UCSD-AML1 (cell line): ENCODE data around the gene ZNRF3.
"Not testable (repeated sequence)": the region's sequence is repeated elsewhere in the genome, so short reads cannot be mapped to it uniquely, and the experiment has no call there.

ENCODE experiments used
- DNase-seq: peaks from one replicate; lab custom pipeline; 2025; ENCODE audit not compliant: unreplicated experiment; lab: John Stamatoyannopoulos, UW

Gene ZNRF3

DNA sequence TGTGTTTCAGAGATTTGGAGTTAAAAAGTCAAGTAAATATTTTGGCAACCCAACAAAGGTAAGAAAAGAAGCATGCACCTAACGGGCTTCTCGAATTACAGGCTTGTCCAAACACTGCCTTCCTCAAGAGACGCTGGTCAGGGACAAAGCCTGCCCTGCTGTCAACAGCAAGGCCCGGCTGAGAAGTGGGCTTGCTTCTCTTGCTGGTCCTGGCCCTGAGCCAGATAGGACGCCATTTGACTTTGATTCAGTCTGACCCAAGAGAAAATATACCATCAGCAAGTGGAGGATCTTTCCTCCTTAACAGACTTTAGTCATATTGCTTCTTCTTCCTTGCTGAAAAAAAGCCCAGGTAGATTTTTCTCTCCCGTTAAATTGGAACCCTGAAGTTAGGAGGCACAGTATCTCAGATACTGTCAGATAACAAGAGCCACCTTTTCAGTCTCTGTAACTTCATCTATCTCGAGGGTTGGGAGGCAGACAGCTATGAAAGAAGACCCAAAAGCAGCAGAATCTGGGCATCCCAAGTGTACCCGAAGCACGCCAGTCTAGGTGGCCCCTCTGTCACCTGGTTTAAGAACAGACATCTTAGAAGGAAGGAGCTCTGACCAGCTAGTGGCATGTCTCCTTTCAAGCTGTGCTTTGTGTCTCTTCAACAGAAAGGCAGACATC, 120.7 kb downstream of the ZNRF3 start:
- no peak for DNase-seq

GRCh38 chr22:29004647-29005371, 121.4 kb downstream of the ZNRF3 start:
- no peak for DNase-seq

- not testable (repeated sequence) for DNase-seq
Observed at GRCh38 chr22:29005754-29006153, 122.4 kb downstream of the ZNRF3 start.

- no peak for DNase-seq
Observed at GRCh38 chr22:29006346-29006745, 123.0 kb downstream of the ZNRF3 start.

GRCh38 chr22:29009148-29009547, 125.8 kb downstream of the ZNRF3 start:
- no peak for DNase-seq

DNA sequence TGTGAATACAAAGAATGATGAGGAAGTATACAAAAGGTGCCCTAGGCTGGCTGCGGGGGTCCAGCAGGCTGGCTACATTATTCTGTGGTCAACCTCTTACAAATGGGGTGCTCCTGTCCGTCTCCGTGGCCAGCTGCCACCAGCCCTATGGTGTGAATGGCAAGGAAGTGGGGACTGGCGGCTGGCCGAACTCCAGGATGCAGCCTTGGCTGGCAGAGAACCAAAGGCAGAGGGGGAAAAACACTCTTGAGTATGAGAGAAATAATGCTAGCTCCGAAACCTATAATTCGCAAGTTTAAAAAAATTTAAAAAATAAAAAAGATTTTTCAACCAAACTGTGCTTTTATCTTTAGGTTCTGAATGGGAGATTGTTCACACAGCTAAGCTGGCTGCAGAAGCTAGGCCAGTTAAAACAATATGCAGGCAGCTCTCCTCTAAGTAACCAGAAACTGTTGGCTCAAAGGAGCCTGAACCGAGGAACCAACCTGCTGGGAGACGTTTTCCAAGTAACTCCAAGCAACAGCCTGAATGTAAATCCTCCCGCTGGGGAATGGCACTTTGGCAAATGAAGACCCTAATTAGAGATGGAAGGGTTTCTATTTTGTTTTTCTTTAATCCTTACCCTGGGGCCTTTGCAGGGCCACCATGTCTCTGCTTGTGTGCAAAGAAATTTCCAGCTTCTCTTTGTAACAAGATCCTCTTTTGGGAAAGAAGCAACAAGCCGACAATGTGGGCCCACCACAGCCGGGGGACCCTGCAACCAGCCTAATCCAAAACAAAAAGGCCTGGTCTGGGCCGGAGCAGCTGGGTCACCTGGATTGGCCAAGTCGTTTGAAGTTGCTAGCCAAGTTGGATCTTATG, 128.1 kb downstream of the ZNRF3 start:
- no peak for DNase-seq

GRCh38 chr22:29012101-29012433, 128.7 kb downstream of the ZNRF3 start:
- DNase-seq = no peak

- DNase-seq = no peak
Observed at GRCh38 chr22:29012952-29013351, 129.6 kb downstream of the ZNRF3 start.

DNA sequence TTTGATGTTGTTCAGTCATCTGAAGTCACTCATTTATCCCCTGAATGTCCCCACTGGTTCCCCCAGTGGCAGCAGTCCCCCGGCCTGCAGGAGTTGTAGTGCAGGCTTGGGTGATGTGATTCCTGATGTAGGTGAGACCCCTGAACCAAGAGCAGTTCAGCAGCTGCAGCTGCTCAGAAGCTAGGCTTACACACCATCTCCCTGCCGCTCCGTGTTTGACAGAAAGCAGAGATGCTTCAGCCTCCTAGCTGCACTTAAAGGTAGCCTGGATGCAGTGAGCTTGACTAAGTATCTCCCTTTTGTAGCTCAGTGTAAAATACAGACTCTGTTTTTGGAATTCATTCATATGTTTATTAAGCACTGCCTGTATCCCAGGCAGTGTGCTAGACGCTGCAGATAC, 130.9 kb downstream of the ZNRF3 start:
- DNase-seq = no peak

- no peak for DNase-seq
Observed at GRCh38 chr22:29014773-29015172, 131.4 kb downstream of the ZNRF3 start.

- DNase-seq = no peak
Observed at GRCh38 chr22:29016067-29016938, 132.9 kb downstream of the ZNRF3 start.

- no peak for DNase-seq
Observed at GRCh38 chr22:29018293-29019189, 135.2 kb downstream of the ZNRF3 start.

DNA sequence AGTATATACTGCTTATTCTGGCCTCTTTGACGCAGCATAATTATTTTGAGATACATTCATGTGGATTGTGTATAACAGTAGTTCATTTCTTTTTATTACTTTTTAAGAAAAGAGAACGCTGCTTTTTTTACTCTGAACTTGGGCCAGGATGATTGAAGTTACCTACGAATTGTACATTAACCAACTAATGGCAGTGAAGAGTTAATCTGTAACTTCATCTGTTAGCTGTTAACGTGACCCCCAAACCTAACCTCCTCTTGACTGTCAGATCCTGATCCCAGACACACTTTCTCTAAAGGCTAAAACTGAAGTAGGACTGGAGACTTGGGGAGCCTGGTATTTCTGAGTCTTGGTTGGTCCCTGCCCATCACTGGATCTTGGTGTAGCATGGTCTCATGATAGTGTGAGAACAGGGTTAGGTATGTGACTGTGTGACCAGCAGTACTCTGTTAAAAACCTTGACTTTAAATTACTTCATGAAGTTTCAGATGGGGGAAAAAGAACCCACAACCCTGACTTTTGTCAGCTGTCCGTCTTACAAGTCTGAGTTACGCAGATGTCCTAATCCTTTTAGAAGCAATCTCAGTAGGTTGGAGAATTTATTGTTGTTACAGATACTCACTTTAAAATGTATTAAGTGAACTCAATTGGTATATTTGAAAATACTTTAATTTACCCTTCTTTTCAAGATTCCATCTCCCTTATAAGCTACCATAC, 138.9 kb downstream of the ZNRF3 start:
- no peak for DNase-seq

GRCh38 chr22:29023172-29023796, 139.9 kb downstream of the ZNRF3 start:
- DNase-seq = no peak

DNA sequence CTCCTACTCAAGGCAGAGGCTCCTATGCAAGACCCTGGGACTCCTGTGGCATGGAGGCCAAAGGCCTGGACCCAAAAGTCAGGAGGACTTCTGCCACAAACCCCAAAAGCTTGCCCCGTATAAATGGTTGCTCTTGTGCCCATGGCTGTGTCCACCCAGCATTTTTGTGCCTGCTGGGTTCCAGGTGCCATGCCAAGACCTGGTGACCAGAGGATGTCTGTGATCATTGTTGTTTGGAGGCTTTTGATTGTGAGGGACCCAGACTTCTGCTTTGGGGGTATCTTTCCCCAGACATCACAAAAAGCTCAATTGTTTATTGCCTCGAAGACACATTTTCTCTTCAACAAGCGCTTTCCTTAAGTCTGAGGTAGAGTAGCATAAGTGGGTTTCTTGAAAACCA, 143.2 kb downstream of the ZNRF3 start:
- DNase-seq = no peak

DNA sequence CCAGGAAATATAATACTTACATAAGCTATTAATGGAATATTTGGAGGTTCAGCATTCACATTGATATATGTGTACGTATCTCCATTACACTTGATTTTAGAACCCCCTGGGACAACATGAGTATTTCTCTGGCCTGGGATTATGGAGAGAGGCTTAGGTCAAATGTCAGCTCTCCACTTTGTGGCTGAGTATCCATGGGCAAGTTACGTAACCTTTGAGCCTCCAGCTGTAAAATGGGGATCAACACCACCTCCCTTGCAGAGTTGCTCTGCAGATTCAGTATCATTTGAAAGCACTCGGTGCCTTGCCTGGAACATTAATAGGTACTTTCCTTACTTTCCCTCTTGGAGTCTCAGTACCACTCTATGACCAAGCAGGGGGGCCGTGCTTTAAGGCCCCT, 145.1 kb downstream of the ZNRF3 start:
- DNase-seq = no peak

- DNase-seq = no peak
Observed at GRCh38 chr22:29029202-29030000, 146.0 kb downstream of the ZNRF3 start.

DNA sequence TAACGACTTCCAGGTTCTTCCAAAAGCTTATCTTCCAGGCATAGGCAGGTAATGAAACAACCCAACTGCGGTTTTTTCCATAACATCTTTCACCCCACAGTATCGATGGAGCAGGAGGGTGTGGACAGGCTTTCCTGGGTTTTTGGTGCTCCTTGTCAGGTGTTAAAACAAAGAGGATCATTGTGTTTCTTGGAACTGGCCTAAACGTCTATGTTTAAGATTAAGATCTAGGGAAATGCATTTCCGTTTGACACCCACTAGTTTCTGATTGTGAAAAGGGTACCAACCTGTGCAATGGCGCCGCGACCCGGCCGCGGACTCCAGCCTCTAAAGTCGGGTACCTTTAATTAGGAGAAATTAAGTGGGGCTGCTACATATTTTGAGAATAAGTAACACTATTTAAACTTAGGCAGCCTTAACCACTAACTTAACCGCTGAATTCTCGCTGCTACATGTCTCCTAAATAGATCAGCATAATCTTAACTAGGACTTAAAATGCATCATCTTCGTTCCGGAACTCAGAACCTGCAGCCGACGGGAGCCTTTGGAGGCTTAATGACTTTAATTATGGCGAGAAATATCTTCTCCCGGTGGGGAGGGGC, 146.7 kb downstream of the ZNRF3 start:
- DNase-seq = no peak
